GM06990 (cell line): ENCODE measurements around the gene SLCO3A1.

Experiments used
- DNase-seq: peaks from one replicate; pipeline ENCODE4 v3.0.0-alpha.2; 2011; ENCODE audit not compliant: insufficient read length; ENCODE audit errors: extremely low read depth
- H3K27me3 ChIP-seq: replicated peaks from 2 replicates; pipeline ENCODE4 v1.6.0; 2011; ENCODE audit warnings: low read length; ENCODE audit not compliant: control insufficient read depth, insufficient read depth
- H3K36me3 ChIP-seq: 2 replicates; pipeline ENCODE4 v1.5.1; 2011; ENCODE audit warnings: low read length; ENCODE audit not compliant: control insufficient read depth, insufficient read depth
- H3K4me3 ChIP-seq: replicated peaks from 2 replicates; pipeline ENCODE4 v1.5.1; 2011; ENCODE audit warnings: low read depth, mild to moderate bottlenecking, control low read depth, low read length
- CTCF ChIP-seq: IDR thresholded peaks from 2 replicates; pipeline ENCODE4 v1.5.1; 2011; ENCODE audit warnings: low read length, control low read depth, mild to moderate bottlenecking, inconsistent platforms; ENCODE audit not compliant: insufficient read depth, poor library complexity, severe bottlenecking

SLCO3A1 gene

GRCh38 chr15:92075764-92076163, 222.3 kb downstream of the SLCO3A1 start:
- Histone ChIP-seq H3K4me3 (no peak overlapping the region), H3K36me3 (no peaks in the 10 kb centered on the region), H3K27me3 (no peaks in the 10 kb centered on the region)

GRCh38 chr15:92076541-92076940, 223.0 kb downstream of the SLCO3A1 start:
- Histone ChIP-seq H3K4me3 (no peak overlapping the region), H3K27me3 (no peaks in the 10 kb centered on the region), H3K36me3 (no peaks in the 10 kb centered on the region)
- DNase-seq = no peak
- no peak for TF ChIP-seq CTCF

More at GRCh38 chr15:92075764-92076163, 222.3 kb downstream of the SLCO3A1 start:
- TF ChIP-seq CTCF = no peak
- no peak for DNase-seq

- DNase-seq = no peak
- TF ChIP-seq CTCF = peak; percentile 86
- Histone ChIP-seq H3K27me3 (no peaks in the 10 kb centered on the region), H3K36me3 (no peaks in the 10 kb centered on the region), H3K4me3 (no peak overlapping the region)
Measured at GRCh38 chr15:92077353-92078085, 224.0 kb downstream of the SLCO3A1 start.

GRCh38 chr15:92078270-92078669, 224.8 kb downstream of the SLCO3A1 start:
- no peak for DNase-seq
- Histone ChIP-seq H3K4me3 (no peak overlapping the region), H3K27me3 (no peaks in the 10 kb centered on the region), H3K36me3 (no peaks in the 10 kb centered on the region)
- no peak for TF ChIP-seq CTCF

- Histone ChIP-seq H3K36me3 (no peaks in the 10 kb centered on the region), H3K4me3 (no peak overlapping the region), H3K27me3 (no peaks in the 10 kb centered on the region)
- TF ChIP-seq CTCF = peak; percentile 56
- no peak for DNase-seq
Measured at GRCh38 chr15:92079047-92079446, 225.5 kb downstream of the SLCO3A1 start.
